Activated naive CD8-positive, alpha-beta T cell treated with anti-CD3 and anti-CD28 coated beads, Interleukin-2, amount 50 U/mL, for 16 hours (primary cell): ENCODE data around the gene CCDC9.
"Not testable (repeated sequence)": the region's sequence is repeated elsewhere in the genome, so short reads cannot be mapped to it uniquely, and the experiment has no call there.

ENCODE experiments used
- DNase-seq: peaks from one replicate; pipeline ENCODE4 v3.0.0-alpha.2; 2020; ENCODE audit warnings: low read depth, low spot score

The CCDC9 gene

GRCh38 chr19:47300867-47301266 is 44.5 kb downstream of the CCDC9 start:
- DNase-seq, result not testable (repeated sequence)

GRCh38 chr19:47302249-47302648 is 45.9 kb downstream of the CCDC9 start:
- DNase-seq, result no peak

GRCh38 chr19:47303966-47304365 is 47.6 kb downstream of the CCDC9 start:
- no peak for DNase-seq

- DNase-seq, result peak; percentile 17
Observed at GRCh38 chr19:47305309-47305751, 49.0 kb downstream of the CCDC9 start.

GRCh38 chr19:47306303-47306702 is 50.0 kb downstream of the CCDC9 start:
- DNase-seq, result no peak

GRCh38 chr19:47309038-47309437 is 52.7 kb downstream of the CCDC9 start:
- no peak for DNase-seq

- no peak for DNase-seq
Observed at GRCh38 chr19:47309608-47310007, 53.3 kb downstream of the CCDC9 start, which contains the start of gene C5AR1. C5AR1 (plus strand) TSS chr19:47309861; CDS start chr19:47309896, 35 bp downstream.

- DNase-seq, result no peak
Observed at GRCh38 chr19:47310323-47310722, 54.0 kb downstream of the CCDC9 start.

GRCh38 chr19:47310819-47311218 is 54.5 kb downstream of the CCDC9 start:
- no peak for DNase-seq

GRCh38 chr19:47312366-47313006 is 56.2 kb downstream of the CCDC9 start:
- DNase-seq, result no peak

GRCh38 chr19:47313754-47314295 is 57.5 kb downstream of the CCDC9 start:
- DNase-seq, result no peak

GRCh38 chr19:47315125-47315821 is 58.9 kb downstream of the CCDC9 start:
- no peak for DNase-seq

GRCh38 chr19:47316513-47316912 is 60.2 kb downstream of the CCDC9 start:
- DNase-seq, result no peak

GRCh38 chr19:47319923-47320871 is 63.9 kb downstream of the CCDC9 start:
- DNase-seq, result no peak
